Measurements from ENCODE around the gene BTG2.
"Not testable (repeated sequence)": the region's sequence is repeated elsewhere in the genome, so short reads cannot be mapped to it uniquely, and the experiment has no call there.

- not testable (repeated sequence) for TF ChIP-seq EZH2 (optimal IDR thresholded peaks at IDR 0.05; ENCODE audit: low read depth, low read length); CTCF (IDR thresholded peaks at IDR 0.05; ENCODE audit: low read length)
Observed at GRCh38 chr1:203256636-203257035, 48.7 kb upstream of the BTG2 start.
